GM18858 (cell line): ENCODE results near the gene CORO2B.

Experiments used
- ATAC-seq: cut with Tn5 transposase; IDR thresholded peaks from one replicate; pipeline ENCODE4 v1.9.1; 2021; ENCODE audit not compliant: unreplicated experiment

The CORO2B gene

DNA sequence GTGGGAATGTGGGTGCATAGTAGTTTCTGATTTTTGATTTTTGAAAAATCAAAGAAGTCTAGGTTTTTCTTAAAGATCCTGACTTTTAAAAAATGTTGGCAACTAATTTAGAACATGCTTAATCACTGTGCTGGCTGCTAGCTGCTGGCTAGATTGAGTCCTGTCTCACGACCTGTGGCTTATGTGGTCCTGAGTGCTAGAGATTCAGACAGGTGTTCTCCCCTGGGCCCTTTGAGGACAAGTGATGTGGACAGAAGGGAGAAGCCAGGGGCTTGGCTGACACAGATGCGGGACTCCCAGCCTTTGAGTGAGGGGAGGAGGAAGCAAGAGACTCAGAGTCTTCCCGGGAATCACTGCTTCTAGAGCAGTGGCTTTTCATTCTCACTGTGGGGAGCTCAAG, 47.5 kb downstream of the CORO2B start:
- ATAC-seq = no peak

DNA sequence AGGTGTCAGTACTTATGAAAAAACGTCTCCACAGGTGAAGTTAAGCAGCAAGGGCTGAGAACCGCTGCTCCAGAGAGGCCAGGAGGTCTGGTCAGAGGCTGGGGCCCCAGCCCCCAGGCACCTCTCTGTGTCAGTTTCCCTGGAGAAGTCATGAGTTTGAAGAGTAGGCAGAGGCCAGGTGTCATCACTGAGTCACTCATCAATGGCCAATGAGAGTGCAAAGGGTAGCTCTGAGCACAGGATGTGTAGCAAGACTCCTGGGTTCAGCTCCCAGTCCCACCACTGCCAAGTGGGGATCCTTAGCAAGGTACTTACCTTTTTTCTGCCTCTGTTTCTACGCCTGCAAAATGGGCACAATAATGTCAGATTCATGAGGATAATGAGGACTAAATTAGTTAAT, 47.9 kb downstream of the CORO2B start:
- no peak for ATAC-seq

DNA sequence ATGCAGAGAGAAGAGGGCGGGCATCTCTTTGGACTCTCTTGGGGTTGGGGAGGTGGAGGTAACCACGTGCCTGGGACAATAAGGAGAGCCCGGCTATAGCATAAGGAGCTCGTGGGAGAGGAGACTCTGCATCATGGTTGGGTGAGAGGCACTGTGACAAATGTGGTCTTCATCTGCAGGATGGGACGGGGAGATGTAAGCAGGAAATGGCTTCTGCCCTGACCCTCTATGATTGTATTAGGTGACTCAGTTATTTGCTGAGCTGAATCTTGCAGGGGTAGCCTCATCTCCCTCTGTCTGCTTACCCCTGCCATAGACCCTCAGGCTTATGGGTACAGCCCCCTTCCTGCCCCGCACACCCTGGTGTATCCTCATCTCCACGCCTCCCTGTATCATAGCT, 48.7 kb downstream of the CORO2B start:
- no peak for ATAC-seq

DNA sequence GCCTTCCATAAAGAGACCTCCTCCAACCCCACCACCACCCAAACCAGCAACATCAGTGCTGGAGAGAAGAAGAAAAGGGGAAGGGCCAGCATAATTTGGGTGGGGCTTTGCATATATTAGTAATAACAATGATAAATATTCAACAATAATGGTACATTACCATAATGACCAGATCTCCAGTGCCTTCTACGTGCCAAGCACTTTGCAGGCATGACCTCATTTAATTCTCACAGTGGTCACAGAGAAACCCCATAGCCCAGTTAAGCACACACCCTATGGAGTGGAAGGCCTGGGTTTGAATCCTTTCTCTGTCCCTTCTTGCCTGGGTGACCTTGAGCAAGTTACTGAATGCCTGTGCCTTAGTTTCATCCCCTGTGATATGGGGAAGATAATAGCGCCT, 49.2 kb downstream of the CORO2B start:
- ATAC-seq = no peak

DNA sequence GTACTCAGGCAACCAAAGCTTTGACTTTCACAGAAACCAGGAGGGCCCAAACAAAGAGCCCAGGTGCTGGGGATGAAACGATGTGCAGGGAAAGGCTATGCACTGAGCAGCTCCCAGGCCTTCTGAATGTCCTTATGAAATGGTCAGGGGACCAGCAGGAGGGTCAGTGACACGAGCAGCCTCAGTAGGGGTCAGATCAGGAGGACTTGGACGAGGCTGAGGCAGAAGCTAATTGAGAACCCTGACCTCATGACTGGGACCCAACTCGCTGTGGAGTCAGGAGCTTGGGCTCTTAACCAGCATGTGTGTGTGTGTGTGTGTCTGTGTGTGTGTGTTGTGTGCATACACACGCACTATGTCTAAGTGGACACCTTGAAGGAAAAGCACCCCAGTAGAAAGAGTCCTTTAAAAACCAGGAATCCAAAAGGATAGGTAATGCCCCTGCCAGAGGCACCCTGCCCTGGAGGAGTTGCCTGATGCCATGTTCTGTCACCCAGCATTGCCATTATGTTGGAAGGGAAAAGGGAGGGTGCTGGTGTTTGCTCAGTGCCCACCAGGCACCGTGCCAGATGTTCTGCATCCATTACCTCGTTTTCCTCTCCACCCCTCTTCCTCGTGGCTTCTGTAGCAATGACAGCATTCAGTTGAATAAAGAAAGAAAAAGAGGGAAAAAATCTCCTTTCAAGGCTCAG, 50.9 kb downstream of the CORO2B start:
- ATAC-seq = no peak

DNA sequence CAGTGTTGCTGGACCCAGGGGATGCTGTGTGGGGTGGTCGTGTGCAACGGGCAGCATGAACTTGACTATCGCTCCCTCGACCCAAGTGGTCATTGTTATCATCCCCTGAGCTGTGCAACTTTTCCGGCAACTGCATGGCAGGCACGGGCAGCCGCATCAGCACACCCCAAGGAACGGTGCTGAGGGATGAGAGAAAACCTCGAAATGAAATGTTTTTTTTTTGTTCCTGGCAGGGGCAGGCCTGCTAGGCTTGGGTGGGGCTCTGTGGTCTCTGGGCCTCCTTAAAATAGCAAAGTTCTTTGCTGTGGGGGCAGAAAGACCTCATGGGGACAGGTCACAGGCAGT, 51.4 kb downstream of the CORO2B start:
- no peak for ATAC-seq

DNA sequence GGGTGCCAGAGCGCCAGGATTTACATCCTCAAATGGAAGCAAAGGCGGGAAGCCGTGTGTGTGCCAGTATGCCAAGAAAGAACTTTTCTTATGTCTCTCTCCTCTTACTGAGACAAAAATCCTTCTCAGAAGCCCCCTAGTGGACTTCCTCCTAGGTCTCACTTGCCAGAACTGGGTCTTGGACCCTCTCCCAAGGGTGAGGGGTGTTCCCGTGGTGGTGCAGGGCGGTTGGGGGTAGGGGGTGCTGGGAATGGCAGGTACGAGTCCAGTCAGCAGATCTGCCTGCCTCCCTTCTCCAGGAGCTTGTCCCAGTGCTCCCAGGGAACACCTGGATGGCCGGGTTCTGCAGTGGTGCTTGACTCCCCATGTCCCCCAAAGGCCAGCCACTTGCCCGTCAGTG, 52.0 kb downstream of the CORO2B start:
- no peak for ATAC-seq

DNA sequence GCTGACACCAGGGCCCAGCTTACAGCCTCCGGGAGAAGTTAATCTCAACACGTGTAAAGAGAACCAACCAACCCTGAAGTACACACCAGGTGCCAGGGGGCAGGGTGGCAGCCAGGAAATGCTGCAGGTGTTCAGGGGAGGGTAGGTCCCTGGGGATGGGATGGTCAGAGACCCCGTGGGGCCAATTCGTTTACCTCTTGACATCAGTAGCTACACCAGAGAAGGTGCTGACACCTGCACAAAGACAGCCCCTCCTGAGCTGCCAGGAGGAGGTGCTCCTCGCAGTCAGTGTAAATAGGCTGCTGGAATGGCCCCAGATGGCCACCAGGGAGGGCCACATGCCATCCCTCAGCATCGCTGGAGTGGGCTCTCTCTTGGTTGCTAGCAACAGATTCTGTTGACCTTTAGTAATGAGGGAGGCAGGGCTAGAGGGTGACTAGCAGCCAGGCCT, 52.8 kb downstream of the CORO2B start:
- ATAC-seq = no peak

DNA sequence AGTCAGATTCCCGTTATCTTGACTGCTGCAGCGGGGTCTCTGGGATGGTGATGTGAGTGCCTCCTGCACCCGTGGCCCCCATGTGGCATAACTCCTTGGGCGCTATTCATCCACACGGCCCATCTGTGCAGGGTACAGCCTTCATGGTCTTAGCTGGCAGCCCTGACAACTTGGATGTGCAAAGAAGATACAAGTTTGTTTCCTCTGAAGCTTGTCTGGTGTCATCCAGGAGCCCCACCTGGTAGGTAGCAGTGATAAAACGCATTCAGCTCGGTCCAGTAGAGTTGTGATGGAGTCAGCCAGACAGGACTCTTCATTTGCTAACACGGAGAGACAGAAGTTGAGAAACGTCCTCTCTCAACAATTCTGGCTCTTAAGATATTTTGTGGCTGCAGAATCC, 53.3 kb downstream of the CORO2B start:
- no peak for ATAC-seq

DNA sequence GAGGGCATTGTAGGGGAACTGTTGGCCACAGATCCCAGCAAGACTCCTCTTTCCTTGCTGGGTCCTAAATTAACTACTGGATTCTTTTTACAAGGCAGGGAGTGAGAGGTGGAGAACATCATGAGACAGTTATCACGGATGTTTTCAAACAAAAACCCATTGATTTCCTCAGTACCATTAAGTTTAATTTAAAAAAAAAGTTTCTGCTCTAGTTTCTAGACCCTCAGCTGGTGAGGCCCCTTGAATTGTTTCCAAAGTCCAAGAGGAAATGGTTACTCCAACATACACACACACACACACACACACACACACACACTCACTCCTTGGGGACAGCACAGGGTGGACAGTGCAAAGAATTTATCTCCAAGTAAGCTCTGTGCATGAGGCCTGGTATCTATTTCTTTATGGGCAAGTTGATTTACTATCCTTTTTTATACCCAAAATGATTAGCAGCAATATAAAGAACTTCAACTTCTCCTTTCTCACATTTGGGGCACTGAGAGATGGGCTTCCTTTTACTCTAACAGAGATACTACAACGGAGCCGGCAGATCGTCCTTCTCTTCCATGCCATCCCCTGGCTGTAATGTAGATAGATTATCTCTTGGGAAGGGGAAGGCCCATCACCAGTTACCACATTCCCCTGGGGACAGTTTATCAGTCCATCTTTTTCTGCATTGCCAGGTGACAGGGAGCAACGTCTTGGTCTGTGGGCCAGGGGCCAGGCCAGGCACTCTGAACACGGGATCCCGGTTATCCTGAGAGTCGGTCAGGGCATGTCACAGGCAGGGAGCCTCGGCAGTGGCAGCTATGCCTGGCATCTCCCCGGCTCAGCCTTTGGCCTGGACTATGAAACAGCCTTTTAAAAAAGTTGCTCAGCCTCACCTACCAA, 54.7 kb downstream of the CORO2B start:
- ATAC-seq = no peak

DNA sequence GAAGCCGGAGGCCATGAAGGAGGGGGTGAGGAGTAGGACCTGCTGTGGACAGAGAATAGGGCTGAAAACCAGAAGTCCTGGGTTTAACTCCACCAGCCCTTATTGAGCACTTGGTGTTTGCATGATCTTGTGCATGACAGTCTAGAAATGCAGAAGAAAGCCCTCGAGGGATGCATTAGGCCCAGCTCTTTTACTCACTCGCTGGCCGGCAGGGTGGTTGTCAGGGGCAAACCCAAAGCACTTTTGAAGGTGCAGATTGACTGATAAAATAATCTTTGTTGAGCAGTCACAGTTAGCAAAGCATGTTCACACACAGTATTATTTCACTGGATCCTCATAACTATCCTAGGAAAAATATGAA, 55.3 kb downstream of the CORO2B start:
- ATAC-seq = no peak

DNA sequence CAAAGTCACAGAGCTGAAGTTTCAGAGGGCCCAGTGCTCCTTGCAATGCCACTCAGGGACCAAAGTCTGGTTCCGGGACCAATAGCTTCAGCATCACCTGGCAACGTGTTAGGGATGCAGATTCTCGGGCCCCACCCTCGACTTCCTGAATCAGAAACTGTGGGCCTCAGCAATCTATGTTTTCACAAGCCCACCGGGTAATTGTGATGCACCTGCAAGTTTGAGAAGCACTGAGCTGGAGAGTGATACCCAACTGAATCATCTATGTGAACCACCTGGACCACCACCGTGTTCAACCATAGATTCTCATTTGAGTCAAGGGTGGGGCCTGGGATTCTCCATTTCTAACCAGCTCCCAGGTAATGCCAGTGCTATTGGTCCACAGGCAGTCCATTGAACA, 55.7 kb downstream of the CORO2B start:
- ATAC-seq = no peak

DNA sequence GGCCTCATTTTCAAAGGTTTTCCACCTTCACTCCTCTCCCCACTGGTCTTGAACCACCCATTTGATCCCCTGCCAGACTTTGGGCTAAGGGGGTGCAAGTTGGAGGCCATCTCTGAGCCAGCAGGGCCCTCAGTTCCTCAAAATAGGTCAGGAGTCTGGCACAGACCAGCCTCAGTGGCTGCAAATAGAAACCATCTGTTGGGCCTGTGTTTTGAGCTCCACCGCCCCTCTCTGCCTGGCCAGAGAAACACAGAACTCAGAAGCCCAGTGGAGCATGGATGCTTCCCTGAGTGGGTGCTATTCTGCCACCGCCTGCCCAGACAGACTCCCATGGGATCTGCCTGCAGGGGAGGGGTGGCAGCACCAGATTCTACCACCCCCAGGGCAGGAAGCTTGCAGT, 56.3 kb downstream of the CORO2B start:
- ATAC-seq = no peak

DNA sequence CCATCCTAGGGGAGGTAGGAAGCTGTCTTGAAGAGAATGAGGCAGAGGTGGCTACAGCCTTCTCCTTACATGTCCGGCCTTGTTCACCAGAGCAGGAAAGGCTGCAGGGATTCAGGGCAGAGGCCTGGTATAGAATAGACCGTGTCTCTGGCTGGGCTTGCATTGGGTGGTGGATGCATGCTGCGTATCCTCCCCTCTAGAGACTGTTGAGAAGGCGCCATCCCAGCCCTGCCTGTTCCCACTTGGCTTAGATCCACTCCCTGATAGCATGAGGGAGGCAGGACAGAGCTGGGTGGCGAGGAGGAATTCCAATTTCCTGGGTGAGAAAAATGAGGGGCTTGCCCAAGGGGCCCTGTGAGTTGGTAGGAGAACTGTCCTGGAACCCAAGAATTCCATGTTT, 57.5 kb downstream of the CORO2B start:
- ATAC-seq = no peak

DNA sequence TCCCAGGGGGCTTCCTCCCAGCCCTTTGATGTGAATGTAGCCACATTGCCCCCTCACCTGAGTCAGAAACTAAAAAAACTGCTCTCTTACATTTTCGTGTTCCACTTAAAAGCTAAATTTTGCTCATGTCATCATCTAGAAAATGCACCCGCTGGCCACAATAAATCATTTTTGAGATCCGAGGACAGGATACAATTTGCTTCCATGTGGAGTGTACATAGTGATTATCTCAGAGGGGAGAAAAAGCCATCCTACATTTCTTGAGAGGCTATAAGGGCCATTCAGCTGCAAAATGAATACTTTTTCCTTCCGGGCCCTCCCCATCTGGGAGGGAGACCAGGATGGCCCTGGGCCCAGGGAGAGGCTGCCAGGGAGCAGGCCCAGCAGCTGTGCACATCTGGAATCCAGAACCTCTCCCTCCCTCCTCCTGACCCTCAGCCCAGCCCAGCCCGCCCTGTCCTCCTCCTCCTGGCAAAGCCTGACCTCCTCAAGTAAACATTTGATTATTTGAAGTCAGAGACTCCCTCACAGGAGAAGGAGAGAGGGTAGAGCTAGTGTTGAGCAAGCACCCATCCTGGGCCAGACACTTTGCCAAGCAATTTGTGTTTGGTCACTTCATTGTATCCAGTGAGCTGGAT, 59.1 kb downstream of the CORO2B start:
- ATAC-seq = no peak

DNA sequence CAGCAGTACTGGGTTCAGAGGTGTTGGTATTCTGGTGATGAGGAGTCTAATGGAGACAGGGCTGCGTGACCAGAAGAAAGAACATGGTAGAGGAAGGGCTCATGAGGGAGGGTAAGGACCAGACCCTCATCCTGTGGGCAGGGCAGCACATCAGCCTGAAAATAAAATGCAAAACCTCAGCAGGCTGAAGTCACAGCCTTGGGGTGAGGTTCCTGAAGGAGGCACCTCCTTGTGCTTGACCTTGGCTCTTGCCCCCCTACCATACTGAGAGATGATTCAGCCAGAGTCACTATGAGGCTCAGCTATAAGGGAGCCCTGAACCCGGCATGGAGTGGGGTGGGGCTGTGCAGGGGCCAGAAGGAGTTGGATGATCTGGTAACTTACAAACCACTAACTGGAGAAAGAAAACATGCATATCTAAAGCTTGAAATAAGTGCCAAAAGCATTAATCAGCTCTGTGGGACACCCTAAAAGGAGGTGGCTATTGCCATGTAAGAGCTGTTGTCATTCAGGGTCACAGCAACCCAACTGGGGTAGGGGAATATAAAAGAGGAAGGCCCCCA, 60.2 kb downstream of the CORO2B start:
- no peak for ATAC-seq

DNA sequence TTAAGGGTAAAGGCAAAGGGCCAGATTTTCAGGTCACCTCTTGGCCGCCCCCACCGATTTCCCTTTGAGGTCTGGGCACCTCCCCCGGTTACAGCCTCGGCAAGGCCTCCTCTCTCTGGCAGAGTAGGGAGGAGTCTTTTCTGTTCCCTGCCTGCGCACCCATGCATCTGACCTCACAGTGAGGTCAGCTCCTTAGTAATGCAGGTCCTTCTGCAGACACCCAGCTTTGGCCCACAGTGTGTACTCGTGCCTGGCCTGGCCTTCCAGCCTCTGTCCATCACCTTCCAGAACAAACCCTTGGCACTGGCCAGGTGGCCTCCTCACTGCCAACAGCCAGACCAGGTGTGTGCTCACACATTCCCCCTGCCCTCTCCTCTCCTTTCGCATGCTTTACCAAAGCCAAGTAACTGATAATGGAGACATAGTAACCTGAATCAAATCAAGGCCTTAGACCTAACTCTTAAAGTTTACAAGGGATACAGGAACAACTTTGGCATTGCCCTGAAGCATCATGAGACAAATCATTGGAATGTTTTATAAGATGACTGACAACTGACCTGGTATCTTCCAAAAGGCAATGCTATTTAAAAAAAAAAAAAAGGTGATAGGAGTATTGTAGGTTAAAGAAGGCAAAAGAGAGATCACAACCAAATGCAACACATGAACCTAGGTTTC, 61.3 kb downstream of the CORO2B start:
- ATAC-seq = no peak

DNA sequence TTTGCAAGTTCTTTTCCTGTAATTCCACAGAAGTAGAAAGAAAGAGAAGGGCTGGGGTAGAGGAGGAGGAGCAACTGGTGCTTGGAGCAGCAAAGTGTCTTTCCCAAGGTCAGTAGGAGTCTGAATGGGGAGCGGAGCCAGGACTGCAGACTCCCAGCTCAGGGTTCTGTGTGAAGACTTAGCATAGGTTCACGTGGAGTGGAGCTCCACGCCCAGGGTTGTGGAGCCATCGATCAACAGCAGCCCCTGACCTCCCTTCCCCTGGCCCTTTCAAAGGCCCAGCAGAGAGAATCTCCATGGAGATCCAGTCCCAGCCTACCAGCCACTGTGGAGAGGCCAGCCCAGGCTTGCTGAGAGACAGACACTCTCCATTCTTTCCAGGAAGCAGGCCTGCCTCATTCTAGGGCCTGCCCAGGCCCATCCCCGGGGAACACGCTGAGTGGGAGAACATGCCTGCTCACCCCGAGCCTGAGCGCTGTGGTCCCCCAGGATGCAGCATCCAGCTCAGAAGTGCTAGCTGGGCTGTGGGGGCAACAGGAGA, 62.1 kb downstream of the CORO2B start:
- no peak for ATAC-seq

DNA sequence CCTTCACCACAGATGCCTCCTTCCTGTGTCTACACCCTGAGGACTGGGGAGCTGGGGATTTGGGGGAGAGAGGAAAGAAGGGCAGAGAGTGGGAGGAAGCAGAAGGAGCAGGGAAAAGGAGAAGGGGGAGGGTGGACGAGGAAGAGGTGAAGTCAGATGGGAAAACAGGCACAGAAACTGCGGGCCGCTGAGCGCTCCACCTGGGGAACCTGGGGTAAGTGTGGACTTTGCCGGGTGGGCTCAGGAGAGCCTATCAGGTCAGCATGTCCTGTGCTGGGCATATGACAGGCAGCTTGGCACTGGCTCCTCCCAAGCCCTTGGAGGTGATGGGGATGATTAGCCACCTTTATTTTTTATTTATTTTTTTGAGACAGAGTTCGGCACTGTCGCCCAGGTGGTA, 62.6 kb downstream of the CORO2B start:
- ATAC-seq = no peak

DNA sequence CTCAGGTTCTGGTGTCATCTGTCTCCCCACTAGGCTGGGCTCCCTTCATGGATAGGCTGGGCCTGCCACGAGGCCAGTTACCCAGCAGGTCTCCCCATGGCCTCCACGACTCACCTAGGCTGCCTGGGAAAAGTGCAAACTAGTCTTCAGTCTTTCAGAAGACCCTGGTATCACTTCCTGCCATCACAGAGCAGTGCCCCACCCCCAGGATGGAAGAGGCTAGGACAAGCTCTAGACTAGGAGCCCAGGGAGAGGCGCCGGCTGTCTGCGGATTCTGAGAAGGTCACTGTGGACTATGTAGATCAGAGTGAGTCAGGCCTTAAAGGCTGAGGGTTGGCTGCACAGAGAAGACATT, 63.7 kb downstream of the CORO2B start:
- no peak for ATAC-seq

DNA sequence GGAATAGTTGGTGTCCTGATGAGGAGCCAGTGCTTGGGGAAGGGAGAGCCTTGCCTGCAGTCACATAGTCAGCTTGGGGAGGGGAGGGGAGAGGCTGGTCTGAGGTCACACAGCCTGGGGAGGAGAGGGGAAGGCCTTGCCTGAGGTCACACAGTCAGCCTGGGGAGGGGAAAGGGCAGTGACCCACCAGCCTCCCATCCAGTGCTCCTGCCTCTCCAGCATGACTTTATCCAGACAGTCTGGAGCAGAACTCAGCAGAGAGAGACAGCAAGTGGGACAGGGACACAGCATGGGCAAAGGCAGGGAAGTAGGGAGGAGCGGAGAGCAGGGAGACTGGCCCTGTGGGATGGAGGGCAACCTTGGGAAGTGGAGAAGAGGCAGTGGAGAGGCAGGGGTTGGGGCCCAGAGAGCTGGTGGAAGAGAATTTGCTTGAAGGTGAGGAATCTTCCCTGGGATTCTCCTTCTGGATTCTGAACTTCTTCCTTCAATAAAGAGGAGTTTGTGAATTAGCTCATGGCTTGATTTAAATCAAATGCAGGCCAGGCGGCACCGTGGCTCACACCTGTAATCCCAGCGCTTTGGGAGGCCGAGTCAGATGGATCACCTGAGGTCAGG, 64.5 kb downstream of the CORO2B start:
- no peak for ATAC-seq
